ENCODE measurements around the gene KISS1.

DNA sequence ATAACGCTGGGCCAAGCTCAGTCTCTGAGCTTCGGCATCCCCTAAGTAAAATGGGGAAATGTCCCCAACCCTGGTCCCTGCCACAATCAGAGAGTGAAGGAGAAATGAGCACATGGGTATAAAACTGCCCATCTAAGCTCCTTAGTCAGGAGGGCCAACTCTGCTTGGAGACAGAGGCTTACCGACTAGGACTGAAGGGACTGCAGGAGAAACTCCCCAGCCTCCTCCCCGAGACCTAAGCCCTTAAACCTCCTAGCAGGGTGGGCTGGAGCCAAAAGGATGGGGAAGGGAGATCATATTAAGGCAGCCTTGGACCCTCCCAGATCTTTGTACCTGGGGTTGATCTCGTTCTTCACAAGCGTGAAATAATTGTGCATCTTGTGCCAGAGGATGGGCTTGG lies 50.0 kb downstream of the KISS1 start:
- TF ChIP-seq, protein P1, sequence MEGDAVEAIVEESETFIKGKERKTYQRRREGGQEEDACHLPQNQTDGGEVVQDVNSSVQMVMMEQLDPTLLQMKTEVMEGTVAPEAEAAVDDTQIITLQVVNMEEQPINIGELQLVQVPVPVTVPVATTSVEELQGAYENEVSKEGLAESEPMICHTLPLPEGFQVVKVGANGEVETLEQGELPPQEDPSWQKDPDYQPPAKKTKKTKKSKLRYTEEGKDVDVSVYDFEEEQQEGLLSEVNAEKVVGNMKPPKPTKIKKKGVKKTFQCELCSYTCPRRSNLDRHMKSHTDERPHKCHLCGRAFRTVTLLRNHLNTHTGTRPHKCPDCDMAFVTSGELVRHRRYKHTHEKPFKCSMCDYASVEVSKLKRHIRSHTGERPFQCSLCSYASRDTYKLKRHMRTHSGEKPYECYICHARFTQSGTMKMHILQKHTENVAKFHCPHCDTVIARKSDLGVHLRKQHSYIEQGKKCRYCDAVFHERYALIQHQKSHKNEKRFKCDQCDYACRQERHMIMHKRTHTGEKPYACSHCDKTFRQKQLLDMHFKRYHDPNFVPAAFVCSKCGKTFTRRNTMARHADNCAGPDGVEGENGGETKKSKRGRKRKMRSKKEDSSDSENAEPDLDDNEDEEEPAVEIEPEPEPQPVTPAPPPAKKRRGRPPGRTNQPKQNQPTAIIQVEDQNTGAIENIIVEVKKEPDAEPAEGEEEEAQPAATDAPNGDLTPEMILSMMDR (IDR thresholded peaks at IDR 0.05), result no peak
- no peak for TF ChIP-seq POLR2A (IDR thresholded peaks at IDR 0.05)
